NCI-H1105 (cell line): ENCODE results near the gene SUGT1.
A peak's percentile ranks its signal among the peaks of the same experiment; 100 is the strongest.

ENCODE experiments used
- DNase-seq: peaks from one replicate; lab custom pipeline; 2025; lab: John Stamatoyannopoulos, UW

SUGT1 gene

GRCh38 chr13:52737965-52738364, 85.3 kb downstream of the SUGT1 start:
- DNase-seq = no peak

- no peak for DNase-seq
Observed at GRCh38 chr13:52738719-52739467, 86.3 kb downstream of the SUGT1 start.

GRCh38 chr13:52739468-52740071, 86.9 kb downstream of the SUGT1 start, which contains the start of gene CNMD:
CNMD (minus strand) TSS chr13:52739820; CDS start chr13:52739701, 119 bp downstream.
- no peak for DNase-seq

GRCh38 chr13:52743569-52743968, 90.9 kb downstream of the SUGT1 start:
- DNase-seq = no peak

GRCh38 chr13:52743988-52744387, 91.4 kb downstream of the SUGT1 start:
- no peak for DNase-seq

GRCh38 chr13:52744842-52745375, 92.3 kb downstream of the SUGT1 start:
- no peak for DNase-seq

GRCh38 chr13:52746141-52746540, 93.5 kb downstream of the SUGT1 start:
- no peak for DNase-seq

- peak; percentile 22 for DNase-seq
Observed at GRCh38 chr13:52749419-52749818, 96.8 kb downstream of the SUGT1 start.
